Natural killer cell (primary cell): ENCODE data around the gene REEP5. TPM values are rescaled to one million over a fixed set of nuclear protein-coding genes. Genes with fewer than 3 reads are reported as not detected.
A peak's percentile ranks its signal among the peaks of the same experiment; 100 is the strongest.

Experiments
- ATAC-seq, 3 donors: fragments of 150-1000 bp in 2 of 3; fragments of 200-7000 bp in 1 of 3; cut with Tn5 transposase; 1 replicate in 1 of 3; 2 replicates in 2 of 3; pipeline ENCODE4 v1.10.0; 2021; ENCODE audit warnings: mild to moderate bottlenecking in 2 of 3, moderate library complexity in 2 of 3
- DNase-seq, 2 donors: peaks; one replicate each; pipeline versions ENCODE4 v3.0.0 to v3.0.0-alpha.2; 2013 to 2021; ENCODE audit warnings: mixed read lengths in 1 of 2
- H3K27ac ChIP-seq: one replicate; pipeline ENCODE4 v1.5.1; 2013; ENCODE audit warnings: mild to moderate bottlenecking, low read length
- H3K27me3 ChIP-seq: one replicate; pipeline ENCODE4 v1.6.1; 2013; ENCODE audit warnings: low read length; ENCODE audit not compliant: control insufficient read depth, insufficient read depth
- H3K36me3 ChIP-seq: one replicate; pipeline ENCODE4 v1.6.1; 2013; ENCODE audit warnings: low read length; ENCODE audit not compliant: control insufficient read depth, insufficient read depth
- H3K4me1 ChIP-seq: one replicate; pipeline ENCODE4 v1.6.1; 2013; ENCODE audit warnings: low read length; ENCODE audit not compliant: control insufficient read depth, insufficient read depth
- H3K4me3 ChIP-seq: one replicate; pipeline ENCODE4 v1.5.1; 2013; ENCODE audit warnings: low read length
- H3K9me3 ChIP-seq: one replicate; pipeline ENCODE4 v1.6.1; 2013; ENCODE audit warnings: low read length; ENCODE audit not compliant: control insufficient read depth, insufficient read depth
- H3K27ac Mint-ChIP-seq, 2 donors: one replicate each; pipeline ENCODE4 v1.8.0; 2022; ENCODE audit warnings: mild to moderate bottlenecking in 2 of 2, mixed read lengths in 2 of 2, moderate library complexity in 1 of 2
- H3K27me3 Mint-ChIP-seq, 2 donors: one replicate each; pipeline ENCODE4 v1.8.0; 2022; ENCODE audit warnings: low read depth in 2 of 2, mixed read lengths in 2 of 2
- H3K36me3 Mint-ChIP-seq: one replicate; pipeline ENCODE4 v1.8.0; 2022; ENCODE audit warnings: mixed read lengths
- H3K4me1 Mint-ChIP-seq, 2 donors: one replicate each; pipeline ENCODE4 v1.8.0; 2022; ENCODE audit warnings: mixed read lengths in 2 of 2
- H3K4me3 Mint-ChIP-seq: one replicate; pipeline ENCODE4 v1.8.0; 2022; ENCODE audit warnings: mild to moderate bottlenecking, moderate library complexity, mixed read lengths
- H3K9me3 Mint-ChIP-seq, 2 donors: one replicate each; pipeline ENCODE4 v1.8.0; 2022; ENCODE audit warnings: mixed read lengths in 2 of 2
- CTCF ChIP-seq: fragments of 200-600 bp; IDR thresholded peaks from one replicate; pipeline ENCODE4 v1.8.0; 2022; ENCODE audit warnings: antibody characterized with exemption
- WGBS: methylation state at CpG from one replicate; pipeline ENCODE4 v1.1.7; 2013; ENCODE audit warnings: missing lambda C conversion rate; ENCODE audit not compliant: insufficient coverage; 5-methylcytosine and 5-hydroxymethylcytosine counted together
- intact Hi-C: fragments of 100-400 bp; cut with micrococcal nuclease; formaldehyde crosslinking; loops from one replicate; pipeline ENCODE4 v1.14.2; 2022
- total RNA-seq, 4 donors: library from RNA; stranded (reverse); fragments of 120-200 nt in 1 of 4; gene quantifications; one replicate each; pipeline versions ENCODE4 v1.2.3 to v1.2.4, GENCODE V29; 2013 to 2022

The REEP5 gene
- total RNA-seq, 3 donors from 2014 or later (not counting 1 experiment from before 2014, with no cell fraction given), result 42.8 to 46.5 (median 46.5) TPM

GRCh38 chr5:112878760-112879159 lies 43.3 kb downstream of the REEP5 start:
- WGBS, result 56% methylated on average over 4 of the region's 4 CpGs
- DNase-seq, result peak in 1 of 2 donors; percentile 67
- H3K27ac Mint-ChIP-seq, result peak overlapping the region; percentile 68 to 72
- no peaks in the 10 kb centered on the region for H3K27me3 Mint-ChIP-seq
- H3K4me1 Mint-ChIP-seq, result peaks cover 19 to 24% of the 10 kb centered on the region in 2 donors
- no peaks in the 10 kb centered on the region for H3K9me3 Mint-ChIP-seq
- H3K27ac ChIP-seq, result no peak overlapping the region
- no peaks in the 10 kb centered on the region for H3K27me3 ChIP-seq
- intact Hi-C loops, result no loop called here
- H3K36me3 Mint-ChIP-seq, result peaks cover 5% of the 10 kb centered on the region
- no peak overlapping the region for H3K4me3 ChIP-seq
- peaks cover 40% of the 10 kb centered on the region for H3K36me3 ChIP-seq
- H3K4me1 ChIP-seq, result peaks cover 3% of the 10 kb centered on the region
- H3K9me3 ChIP-seq, result no peaks in the 10 kb centered on the region
- no peak for TF ChIP-seq CTCF
- peak in 2 of 3 donors; percentile 32 to 50 for ATAC-seq
- H3K4me3 Mint-ChIP-seq, result no peak overlapping the region

DNA sequence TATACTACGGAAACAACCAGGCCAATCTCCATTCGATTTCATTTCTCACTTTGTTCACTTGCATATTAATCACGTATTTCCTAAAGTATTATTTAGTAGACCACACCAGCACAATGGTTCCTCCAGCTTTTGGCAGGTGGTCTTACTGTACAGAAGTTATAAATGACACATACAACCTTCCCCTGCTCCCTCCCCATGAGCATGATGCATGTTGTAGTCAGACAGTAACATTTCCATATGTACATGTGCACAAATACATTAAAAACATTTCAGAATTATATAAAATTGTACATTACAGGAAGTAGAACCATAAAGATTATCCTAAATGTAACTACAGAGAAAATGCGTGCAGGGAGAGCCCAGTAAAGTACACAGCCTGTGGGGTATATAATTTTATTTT lies 43.9 kb downstream of the REEP5 start:
- Mint-ChIP-seq H3K4me3 (no peak overlapping the region), H3K27me3 (no peaks in the 10 kb centered on the region), H3K9me3 (no peaks in the 10 kb centered on the region), H3K27ac (peak overlapping the region; percentile 7 to 63), H3K4me1 (peaks cover 19 to 24% of the 10 kb centered on the region in 2 donors), H3K36me3 (peaks cover 5% of the 10 kb centered on the region)
- DNase-seq, result no peak
- 57% methylated on average over 3 of the region's 4 CpGs for WGBS
- peaks cover 40% of the 10 kb centered on the region for H3K36me3 ChIP-seq
- ATAC-seq, result no peak
- intact Hi-C loops, result no loop called here
- TF ChIP-seq CTCF, result no peak
- no peaks in the 10 kb centered on the region for H3K9me3 ChIP-seq
- no peak overlapping the region for H3K4me3 ChIP-seq
- H3K4me1 ChIP-seq, result peaks cover 3% of the 10 kb centered on the region
- no peaks in the 10 kb centered on the region for H3K27me3 ChIP-seq
- H3K27ac ChIP-seq, result no peak overlapping the region

DNA sequence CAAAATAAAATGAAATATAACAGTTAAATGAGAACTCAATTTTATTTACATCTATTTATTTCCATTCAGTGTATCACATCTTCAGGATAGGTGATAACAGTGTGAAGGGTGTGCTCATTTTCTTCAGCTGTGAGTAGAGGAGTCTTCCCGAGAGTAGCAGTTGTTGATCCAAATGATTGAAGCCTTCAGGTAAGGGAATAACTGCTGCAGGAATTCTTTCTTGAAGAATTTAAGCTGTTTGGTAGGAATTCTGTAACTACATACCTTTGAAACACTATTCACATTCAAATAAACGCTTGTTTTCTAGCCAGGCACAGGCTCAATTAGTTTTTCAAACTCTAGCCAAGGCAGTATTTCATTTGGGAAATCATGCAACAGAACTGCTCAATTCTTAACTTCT lies 45.7 kb downstream of the REEP5 start:
- no peak overlapping the region for H3K27ac ChIP-seq
- no peaks in the 10 kb centered on the region for H3K9me3 Mint-ChIP-seq
- H3K9me3 ChIP-seq, result no peaks in the 10 kb centered on the region
- H3K4me3 ChIP-seq, result no peak overlapping the region
- H3K36me3 Mint-ChIP-seq, result peaks cover 5% of the 10 kb centered on the region
- H3K36me3 ChIP-seq, result peaks cover 35% of the 10 kb centered on the region
- DNase-seq (no peak), ATAC-seq (no peak)
- TF ChIP-seq CTCF, result no peak
- H3K4me1 ChIP-seq, result peaks cover 3% of the 10 kb centered on the region
- no peaks in the 10 kb centered on the region for H3K27me3 Mint-ChIP-seq
- 95% methylated on average over 2 of the region's 2 CpGs for WGBS
- H3K27me3 ChIP-seq, result no peaks in the 10 kb centered on the region
- intact Hi-C loops, result no loop called here
- H3K27ac Mint-ChIP-seq, result no peak overlapping the region
- H3K4me1 Mint-ChIP-seq, result peaks cover 19 to 21% of the 10 kb centered on the region in 2 donors
- H3K4me3 Mint-ChIP-seq, result no peak overlapping the region

- Histone ChIP-seq H3K27ac (no peak overlapping the region), H3K9me3 (no peaks in the 10 kb centered on the region), H3K4me1 (no peaks in the 10 kb centered on the region), H3K4me3 (no peak overlapping the region), H3K36me3 (peaks cover 41% of the 10 kb centered on the region), H3K27me3 (no peaks in the 10 kb centered on the region)
- intact Hi-C loops, result no loop called here
- DNase-seq, result no peak
- no peak for TF ChIP-seq CTCF
- no peak for ATAC-seq
- no peaks in the 10 kb centered on the region for H3K27me3 Mint-ChIP-seq
- 61% methylated on average over 3 of the region's 3 CpGs for WGBS
- peak overlapping the region in 1 of 2 donors; percentile 76 for H3K27ac Mint-ChIP-seq
- no peak overlapping the region for H3K4me3 Mint-ChIP-seq
- peaks cover 0 to 15% of the 10 kb centered on the region in 2 donors for H3K4me1 Mint-ChIP-seq
- peaks cover 12% of the 10 kb centered on the region for H3K36me3 Mint-ChIP-seq
- H3K9me3 Mint-ChIP-seq, result no peaks in the 10 kb centered on the region
Observed at GRCh38 chr5:112870966-112871365, 51.1 kb downstream of the REEP5 start.
